Fibroblast of pulmonary artery (primary cell): Measurements from ENCODE around the gene KIAA1328.

Experiments used
- DNase-seq: peaks from one replicate; pipeline ENCODE4 v3.0.0-alpha.2; 2010; ENCODE audit warnings: low read depth
- H3K4me3 ChIP-seq: replicated peaks from 2 replicates; pipeline ENCODE4 v1.5.1; 2011; ENCODE audit warnings: low read depth, mild to moderate bottlenecking, control low read depth, low read length, moderate library complexity
- TF ChIP-seq, protein P1 (sequence below): IDR thresholded peaks from 2 replicates; pipeline ENCODE4 v1.5.1; 2011; ENCODE audit warnings: mild to moderate bottlenecking, control low read depth, low read length, inconsistent platforms; ENCODE audit errors: missing control alignments

KIAA1328 gene

DNA sequence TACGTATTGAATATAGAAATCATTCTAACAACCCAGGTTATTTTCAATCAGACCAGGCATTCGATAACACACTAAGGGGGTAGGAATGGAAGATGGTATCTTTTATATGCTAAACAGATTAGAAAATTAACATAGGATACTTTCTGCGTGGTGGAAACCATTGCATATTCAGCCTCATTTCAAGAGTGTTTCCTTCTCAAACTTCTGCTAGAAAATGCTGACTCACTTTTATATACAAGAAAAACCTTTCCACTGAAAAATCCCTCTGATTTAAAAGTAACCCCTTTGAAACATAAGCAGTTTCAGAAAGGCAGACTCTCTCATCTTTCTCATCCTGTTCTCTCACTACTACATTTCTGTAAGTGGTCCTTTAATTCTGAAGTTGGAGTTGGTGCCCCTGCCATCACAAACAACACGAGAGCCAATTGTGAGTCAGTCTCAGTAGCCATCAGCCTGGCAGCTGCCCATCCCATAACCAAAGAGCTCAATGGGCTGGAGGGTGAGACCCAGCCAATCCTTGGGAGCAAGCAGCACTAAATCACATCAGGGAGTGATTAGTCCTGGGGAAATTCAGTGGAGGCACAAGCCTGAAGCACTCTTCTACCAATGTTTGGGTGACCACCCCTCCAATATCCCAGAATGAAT is 393.5 kb downstream of the KIAA1328 start:
- TF ChIP-seq, protein P1, sequence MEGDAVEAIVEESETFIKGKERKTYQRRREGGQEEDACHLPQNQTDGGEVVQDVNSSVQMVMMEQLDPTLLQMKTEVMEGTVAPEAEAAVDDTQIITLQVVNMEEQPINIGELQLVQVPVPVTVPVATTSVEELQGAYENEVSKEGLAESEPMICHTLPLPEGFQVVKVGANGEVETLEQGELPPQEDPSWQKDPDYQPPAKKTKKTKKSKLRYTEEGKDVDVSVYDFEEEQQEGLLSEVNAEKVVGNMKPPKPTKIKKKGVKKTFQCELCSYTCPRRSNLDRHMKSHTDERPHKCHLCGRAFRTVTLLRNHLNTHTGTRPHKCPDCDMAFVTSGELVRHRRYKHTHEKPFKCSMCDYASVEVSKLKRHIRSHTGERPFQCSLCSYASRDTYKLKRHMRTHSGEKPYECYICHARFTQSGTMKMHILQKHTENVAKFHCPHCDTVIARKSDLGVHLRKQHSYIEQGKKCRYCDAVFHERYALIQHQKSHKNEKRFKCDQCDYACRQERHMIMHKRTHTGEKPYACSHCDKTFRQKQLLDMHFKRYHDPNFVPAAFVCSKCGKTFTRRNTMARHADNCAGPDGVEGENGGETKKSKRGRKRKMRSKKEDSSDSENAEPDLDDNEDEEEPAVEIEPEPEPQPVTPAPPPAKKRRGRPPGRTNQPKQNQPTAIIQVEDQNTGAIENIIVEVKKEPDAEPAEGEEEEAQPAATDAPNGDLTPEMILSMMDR: no peak
- H3K4me3 ChIP-seq: no peak overlapping the region
- no peak for DNase-seq

GRCh38 chr18:37222999-37223378 is 394.1 kb downstream of the KIAA1328 start:
- H3K4me3 ChIP-seq: no peak overlapping the region
- TF ChIP-seq, protein P1: no peak
- DNase-seq: no peak

DNA sequence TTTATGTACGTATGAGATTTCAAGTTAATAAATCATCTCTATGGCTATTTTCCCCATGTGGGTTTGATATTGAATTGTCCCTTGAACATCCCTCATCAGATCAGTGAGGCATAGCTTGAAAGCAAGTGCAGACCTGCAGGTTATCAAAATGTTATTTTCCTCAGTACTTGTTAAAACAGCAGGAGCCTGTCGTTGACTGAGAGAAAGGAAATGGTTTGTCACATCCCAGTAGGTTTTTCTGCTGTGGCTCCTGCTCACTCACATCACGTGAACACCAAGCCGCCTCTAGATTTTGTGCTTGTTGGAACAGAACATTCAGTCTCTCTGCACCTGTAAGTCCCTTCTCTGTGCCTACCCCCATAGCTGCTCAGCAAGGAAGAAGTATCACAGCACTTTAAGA is 396.4 kb downstream of the KIAA1328 start:
- TF ChIP-seq, protein P1: no peak
- no peak for DNase-seq

DNA sequence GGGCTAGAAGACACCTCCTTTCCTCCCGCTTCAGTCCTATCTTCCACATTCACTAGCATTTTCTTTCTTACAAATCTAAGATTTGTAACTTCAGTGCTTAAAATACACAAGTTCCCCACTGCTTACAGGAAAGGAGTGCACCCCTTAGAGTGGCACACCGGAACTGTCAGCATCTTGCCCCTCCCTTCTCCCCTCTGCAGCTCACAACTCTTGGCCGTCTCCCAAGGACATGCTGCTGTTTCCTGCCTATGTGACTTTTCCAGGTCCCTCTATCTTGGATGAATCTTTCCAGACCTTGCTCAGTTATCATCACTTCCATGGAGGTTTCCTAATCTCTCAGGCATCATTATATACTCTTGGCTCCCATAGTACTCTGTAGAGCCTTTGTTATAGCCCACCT is 401.8 kb downstream of the KIAA1328 start:
- DNase-seq: peak; percentile 20
- no peak overlapping the region for H3K4me3 ChIP-seq
- TF ChIP-seq, protein P1: no peak

More for the DNA sequence above, 396.4 kb downstream of the KIAA1328 start:
- H3K4me3 ChIP-seq: no peak overlapping the region

- TF ChIP-seq, protein P1: no peak
- no peak for DNase-seq
These were observed 402.3 kb downstream of the KIAA1328 start for GRCh38 chr18:37231251-37231650.

GRCh38 chr18:37235583-37235982 is 406.7 kb downstream of the KIAA1328 start:
- TF ChIP-seq, protein P1: no peak
- H3K4me3 ChIP-seq: no peak overlapping the region
- DNase-seq: no peak

More at GRCh38 chr18:37231251-37231650, 402.3 kb downstream of the KIAA1328 start:
- no peak overlapping the region for H3K4me3 ChIP-seq
